Pancreas (tissue), 10 donors: ENCODE data around the gene FBXO39. TPM values are rescaled to one million over a fixed set of nuclear protein-coding genes. Genes with fewer than 3 reads are reported as not detected.
"Not testable (repeated sequence)": the region's sequence is repeated elsewhere in the genome, so short reads cannot be mapped to it uniquely, and the experiment has no call there.

ENCODE experiments used
- ATAC-seq, 4 donors: fragments of 200-7000 bp; cut with Tn5 transposase; one replicate each; pipeline versions ENCODE4 v1.8.0 to v1.9.1; 2020; ENCODE audit warnings: mild to moderate bottlenecking in 4 of 4, moderate library complexity in 4 of 4
- DNase-seq, 6 donors: peaks; one replicate each; pipeline ENCODE4 v3.0.0-alpha.2; 2020
- FAIRE-seq: peaks from 2 replicates; lab custom pipeline; 2012; peaks lifted over from hg19 to GRCh38; lab: Jason Lieb, UNC
- H3K27ac ChIP-seq, 4 donors: fragments of 200-600 bp; sonication (generic); 1 replicate in 3 of 4; 2 replicates in 1 of 4; pipeline versions ENCODE4 v1.5.0 to v1.8.0; 2020
- H3K27me3 ChIP-seq, 4 donors: fragments of 200-600 bp; one replicate each; pipeline ENCODE4 v1.8.0; 2021
- H3K36me3 ChIP-seq, 3 donors: fragments of 200-600 bp; sonication (generic) in 1 of 3; one replicate each; pipeline versions ENCODE4 v1.5.0 to v1.8.0; 2020 to 2021
- H3K4me1 ChIP-seq, 3 donors: fragments of 200-600 bp; one replicate each; pipeline ENCODE4 v1.8.0; 2021
- H3K4me3 ChIP-seq, 4 donors: fragments of 200-600 bp; sonication (generic) in 2 of 4; one replicate each; pipeline versions ENCODE4 v1.5.0 to v1.8.0; 2020 to 2021
- H3K9me3 ChIP-seq, 4 donors: fragments of 200-600 bp; one replicate each; pipeline ENCODE4 v1.8.0; 2021
- CTCF ChIP-seq, 4 donors: fragments of 200-600 bp; sonication (generic) in 3 of 4; IDR thresholded peaks; one replicate each; pipeline versions ENCODE4 v1.5.0 to v1.8.0; 2021; ENCODE audit warnings: antibody characterized with exemption in 4 of 4
- WGBS, 2 donors: extraction: QIAGEN DNeasy Blood & Tissue Kit; methylation state at CpG; one replicate each; pipeline ENCODE4 v1.1.7; 2013; 5-methylcytosine and 5-hydroxymethylcytosine counted together
- intact Hi-C, 3 donors: fragments of 100-400 bp; cut with DNase I; formaldehyde crosslinking; loops; one replicate each; pipeline versions ENCODE4 v1.11.1 to v1.14.2; 2022
- polyA plus RNA-seq, 2 donors: library from polyadenylated mRNA; stranded (reverse); fragments of 200-250 nt; gene quantifications; one replicate each; pipeline ENCODE4 v1.2.3, GENCODE V29; 2013
- total RNA-seq, 6 donors: library from RNA; stranded (reverse); fragmentation: NEBNext Ultra II Directional in 4 of 6; extraction: Animal tissue kit (Norgen Biotek cat#: 25700) in 4 of 6; gene quantifications; one replicate each; pipeline versions ENCODE4 v1.2.1 to v1.2.4, GENCODE V29; 2021 to 2023
- donor health status: healthy with polysubstance abuse.
- donor health status: DM: no; HTN: no; CAD: no; lungs with moderate emphysema.
- donor health status: DM: no; HTN: no; CAD: no.
- donor health status: control.
- donor health status: control.
- donor health status: Bipolar disorder and iron deficiency.
- donor health status: DM: yes; HTN: yes; CAD: no.
- donor health status: DM: no; HTN: no; CAD: no.
- donor health status: DM: no; HTN: no; CAD: no.
- donor health status: DM: yes; HTN: yes; CAD: no.

Gene FBXO39
- total RNA-seq, result under 1 TPM in 1 of 6 donors, not detected in 5; 0.28 TPM
- polyA plus RNA-seq, result under 1 TPM in 1 of 2 donors, not detected in 1; 0.21 TPM

DNA sequence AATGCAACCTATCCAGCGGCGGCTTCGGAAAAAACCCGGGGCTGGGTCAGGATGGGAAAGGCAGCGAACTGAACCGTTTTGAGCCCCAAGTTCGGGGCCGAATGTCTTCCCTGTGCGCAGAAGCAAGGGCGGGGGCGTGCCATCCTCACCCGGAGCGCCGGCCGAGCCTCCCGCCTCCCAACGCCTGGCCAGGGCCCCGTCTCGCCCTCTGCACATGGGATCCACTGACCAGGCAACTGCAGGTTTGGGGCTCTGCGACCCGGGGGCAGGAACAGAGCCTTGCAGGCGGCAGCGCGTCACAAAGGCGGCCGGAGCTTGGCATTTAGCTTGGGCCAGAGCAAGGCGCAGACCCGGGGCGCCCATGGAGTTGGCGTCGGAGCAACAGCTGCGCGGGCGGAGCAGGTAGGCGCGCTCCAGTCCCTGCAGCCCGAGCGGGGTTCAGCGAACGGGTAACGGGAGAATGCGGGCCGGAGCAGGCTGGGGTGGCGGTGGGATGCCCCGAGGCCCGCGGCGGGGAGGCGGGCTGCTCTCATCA lies at the start of gene FBXO39:
TSS of gene FBXO39 (plus strand) at position 345 of the 535 bp plus-strand sequence. CDS start 3,654 bp downstream, outside the sequence.
- no peaks in the 10 kb centered on the region for H3K9me3 ChIP-seq
- H3K4me3 ChIP-seq, result no peak within 1 kb of the TSS
- intact Hi-C loops, result no loop called here
- H3K27me3 ChIP-seq, result peaks cover 0 to 9% (median 0%) of the 10 kb centered on the region in 4 donors
- no peak within 1 kb of the TSS for H3K27ac ChIP-seq
- no peak for TF ChIP-seq CTCF (IDR thresholded peaks at IDR 0.05)
- no peaks in the 10 kb centered on the region for H3K4me1 ChIP-seq
- ATAC-seq, result peak in 1 of 4 donors; percentile 14
- no peak for FAIRE-seq
- DNase-seq, result no peak
- H3K36me3 ChIP-seq, result no peaks in the 10 kb centered on the region
- WGBS, 2 donors, result 2% methylated on average over 46 to 49 of the region's 49 CpGs

DNA sequence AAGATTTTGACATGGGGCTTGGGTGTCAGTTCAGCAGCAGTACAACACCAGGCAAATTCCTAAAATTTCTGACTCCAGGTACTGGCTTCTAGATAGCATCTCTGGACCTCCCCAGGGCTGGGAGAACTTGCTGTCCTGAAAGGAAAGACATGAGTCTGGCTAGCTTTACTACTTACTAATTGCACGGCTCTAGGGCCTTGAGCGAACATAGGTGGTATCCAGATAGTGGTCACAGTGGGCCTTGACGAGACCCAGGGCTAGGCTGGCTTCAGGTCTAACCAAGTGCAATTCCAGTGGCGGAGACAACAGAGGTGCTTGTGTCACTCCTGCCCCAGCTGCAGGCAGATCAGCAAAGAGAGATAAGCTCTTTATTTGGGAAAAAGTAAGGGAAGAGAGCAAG lies 46.5 kb upstream of the FBXO39 start:
- Histone ChIP-seq H3K27me3 (no peaks in the 10 kb centered on the region), H3K27ac (no peak overlapping the region), H3K9me3 (no peaks in the 10 kb centered on the region), H3K36me3 (no peaks in the 10 kb centered on the region), H3K4me1 (no peaks in the 10 kb centered on the region), H3K4me3 (no peak overlapping the region)
- intact Hi-C loops, result no loop called here
- 61 to 75% methylated on average over 4 of the region's 4 CpGs for WGBS, 2 donors
- FAIRE-seq, result no peak
- no peak for TF ChIP-seq CTCF (IDR thresholded peaks at IDR 0.05)
- no peak for DNase-seq
- no peak for ATAC-seq

DNA sequence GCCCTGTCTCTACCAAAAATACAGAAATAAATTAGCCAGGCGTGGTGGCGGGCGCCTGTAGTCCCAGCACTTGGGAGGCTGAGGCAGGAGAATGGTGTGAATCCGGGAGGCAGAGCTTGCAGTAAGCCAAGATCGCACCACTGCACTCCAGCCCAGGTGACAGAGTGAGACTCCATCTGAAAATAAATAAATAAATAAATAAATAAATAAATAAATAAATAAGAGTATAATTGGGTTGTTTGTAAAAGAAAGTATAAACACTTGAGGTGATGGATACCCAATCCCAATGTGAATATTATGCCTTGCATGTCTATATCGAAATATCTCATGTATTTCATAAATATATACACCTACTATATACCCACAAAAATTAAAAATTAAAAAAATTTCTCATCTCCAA lies 29.4 kb upstream of the FBXO39 start:
- H3K4me1 ChIP-seq, H3K4me3 ChIP-seq, H3K27me3 ChIP-seq, ATAC-seq, FAIRE-seq, H3K27ac ChIP-seq, H3K9me3 ChIP-seq, DNase-seq, H3K36me3 ChIP-seq, intact Hi-C loops: not testable (repeated sequence)
- WGBS, 2 donors, result 83 to 87% methylated on average over 6 of the region's 6 CpGs

DNA sequence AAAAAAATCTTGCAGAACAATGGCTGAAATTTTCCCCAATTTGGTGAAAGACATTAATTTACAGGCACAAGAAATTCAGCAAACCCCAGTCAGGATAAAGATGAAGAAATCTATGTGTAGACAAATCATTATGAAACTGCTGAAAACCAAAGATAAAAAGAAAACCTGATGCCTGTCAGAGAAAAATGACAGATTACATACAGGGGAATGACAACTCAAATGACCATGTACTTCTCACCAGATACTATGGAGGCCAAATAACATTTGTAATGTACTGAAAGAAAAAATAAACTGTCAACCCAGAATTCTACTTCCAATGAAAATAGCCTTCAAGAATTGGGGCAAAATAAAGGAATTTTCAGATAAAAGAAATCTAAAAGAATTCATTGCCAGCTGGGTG lies 27.4 kb upstream of the FBXO39 start:
- TF ChIP-seq CTCF (IDR thresholded peaks at IDR 0.05), result no peak
- H3K4me3 ChIP-seq, result no peak overlapping the region
- no peaks in the 10 kb centered on the region for H3K9me3 ChIP-seq
- no peaks in the 10 kb centered on the region for H3K4me1 ChIP-seq
- no peak overlapping the region for H3K27ac ChIP-seq
- FAIRE-seq, result no peak
- H3K27me3 ChIP-seq, result peaks cover 0 to 3% (median 0%) of the 10 kb centered on the region in 4 donors
- H3K36me3 ChIP-seq, result no peaks in the 10 kb centered on the region
- intact Hi-C loops, result no loop called here
- no peak for DNase-seq
- ATAC-seq, result no peak

DNA sequence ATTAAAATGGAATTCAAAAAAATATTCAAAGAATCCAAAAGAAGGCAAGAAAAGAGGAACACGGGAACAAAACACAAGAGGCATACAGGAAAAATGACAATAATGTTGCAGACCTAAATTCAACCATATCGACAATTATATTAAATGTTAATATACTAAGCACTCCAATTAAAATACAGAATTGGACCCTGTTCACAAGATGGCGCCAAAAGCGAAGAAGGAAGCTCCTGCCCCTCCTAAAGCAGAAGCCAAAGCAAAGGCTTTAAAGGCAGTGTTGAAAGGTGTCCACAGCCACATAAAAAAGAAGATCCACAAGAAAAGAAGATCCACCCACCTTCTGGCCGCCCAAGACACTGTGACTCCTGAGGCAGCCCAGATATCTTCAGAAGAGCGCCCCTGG lies 26.5 kb upstream of the FBXO39 start:
- H3K4me3 ChIP-seq, result no peak overlapping the region
- ATAC-seq (no peak), FAIRE-seq (no peak), DNase-seq (no peak)
- no peak overlapping the region for H3K27ac ChIP-seq
- no peaks in the 10 kb centered on the region for H3K4me1 ChIP-seq
- TF ChIP-seq CTCF (IDR thresholded peaks at IDR 0.05), result no peak
- no peaks in the 10 kb centered on the region for H3K36me3 ChIP-seq
- no peaks in the 10 kb centered on the region for H3K9me3 ChIP-seq
- intact Hi-C loops, result no loop called here
- 78 to 82% methylated on average over 6 of the region's 6 CpGs for WGBS, 2 donors
- peaks cover 0 to 3% (median 0%) of the 10 kb centered on the region in 4 donors for H3K27me3 ChIP-seq
